Measurements from ENCODE around the gene ROPN1B. TPM values are rescaled to one million over a fixed set of nuclear protein-coding genes. Genes with fewer than 3 reads are reported as not detected.

Gene ROPN1B
- polyA plus RNA-seq, 3 donors, result not detected

DNA sequence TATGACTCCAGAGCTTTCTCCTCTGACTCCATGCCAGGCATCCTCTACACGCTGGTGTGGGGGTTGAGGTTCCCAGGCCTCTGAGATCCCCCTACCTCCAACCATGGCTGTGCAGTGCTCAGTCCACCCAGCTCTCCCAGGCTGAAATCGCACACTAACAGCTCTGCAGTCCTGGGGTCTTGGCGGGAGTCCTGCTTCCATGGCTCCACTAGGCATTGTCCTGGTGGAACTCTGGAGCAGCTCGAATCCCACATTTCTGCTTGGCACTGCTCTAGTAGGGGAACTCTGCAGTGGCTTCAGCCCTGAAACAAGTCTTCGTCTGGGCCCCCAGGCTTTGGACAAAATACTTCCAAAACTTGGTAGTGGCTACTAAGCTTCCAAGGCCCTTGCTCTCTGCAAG lies 50.7 kb downstream of the ROPN1B start:
- Mint-ChIP-seq H3K4me1 (no peaks in the 10 kb centered on the region), H3K36me3 (peaks cover 21 to 44% of the 10 kb centered on the region in 2 donors), H3K27ac (no peak overlapping the region), H3K4me3 (no peak overlapping the region), H3K27me3 (ENCODE audit: low read depth in 3 of 3) (peaks cover 0 to 1% (median 0%) of the 10 kb centered on the region in 3 donors), H3K9me3 (peaks cover 0 to 5% (median 0%) of the 10 kb centered on the region in 7 donors)
- Histone ChIP-seq H3K4me3 (replicated peaks in 1 of 3; ENCODE audit: low read depth in 2 of 3, low read length in 3 of 3) (no peak overlapping the region), H3K9me3 (replicated peaks in 1 of 2; ENCODE audit: control insufficient read depth in 1 of 2, insufficient read depth in 1 of 2, low read length in 2 of 2) (no peaks in the 10 kb centered on the region), H3K4me2 (replicated peaks; ENCODE audit: extremely low read depth, low read length, poor library complexity, severe bottlenecking) (no peak overlapping the region), H3K27me3 (ENCODE audit: control insufficient read depth in 2 of 2, insufficient read depth in 2 of 2, low read length in 2 of 2) (no peaks in the 10 kb centered on the region), H3K27ac (ENCODE audit: low read depth in 1 of 2, low read length in 2 of 2) (no peak overlapping the region), H3K36me3 (replicated peaks in 1 of 2; ENCODE audit: control insufficient read depth in 1 of 2, insufficient read depth in 2 of 2, low read length in 2 of 2) (peaks cover 0 to 2% of the 10 kb centered on the region in 2 donors), H4K20me1 (ENCODE audit: insufficient read depth, low read length) (no peaks in the 10 kb centered on the region), H3K79me2 (ENCODE audit: insufficient read depth, low read length) (no peaks in the 10 kb centered on the region), H3K4me1 (ENCODE audit: control insufficient read depth in 1 of 2, insufficient read depth in 2 of 2, low read length in 2 of 2) (no peaks in the 10 kb centered on the region), H3K9ac (ENCODE audit: insufficient read depth, low read length, poor library complexity, severe bottlenecking) (no peak overlapping the region), H2AFZ (ENCODE audit: insufficient read depth, low read depth, low read length, poor library complexity, severe bottlenecking) (no peak overlapping the region)
- intact Hi-C loops (cut with micrococcal nuclease), result no loop called here
- 98% methylated on average over 4 of the region's 5 CpGs for WGBS (ENCODE audit: insufficient coverage)
- DNase-seq, result no peak
- TF ChIP-seq CTCF (IDR thresholded peaks at IDR 0.05), result no peak

GRCh38 chr3:126021224-126021623 lies 52.2 kb downstream of the ROPN1B start:
- 100% methylated on average over 4 of the region's 5 CpGs for WGBS (ENCODE audit: insufficient coverage)
- intact Hi-C loops (cut with micrococcal nuclease), result no loop called here
- no peak overlapping the region for H3K4me3 Mint-ChIP-seq
- Histone ChIP-seq H3K9ac (ENCODE audit: insufficient read depth, low read length, poor library complexity, severe bottlenecking) (no peak overlapping the region), H3K36me3 (replicated peaks in 1 of 2; ENCODE audit: control insufficient read depth in 1 of 2, insufficient read depth in 2 of 2, low read length in 2 of 2) (peaks cover 2 to 10% of the 10 kb centered on the region in 2 donors), H3K4me1 (ENCODE audit: control insufficient read depth in 1 of 2, insufficient read depth in 2 of 2, low read length in 2 of 2) (no peaks in the 10 kb centered on the region), H3K4me2 (replicated peaks; ENCODE audit: extremely low read depth, low read length, poor library complexity, severe bottlenecking) (no peak overlapping the region), H3K79me2 (ENCODE audit: insufficient read depth, low read length) (no peaks in the 10 kb centered on the region), H3K27me3 (ENCODE audit: control insufficient read depth in 2 of 2, insufficient read depth in 2 of 2, low read length in 2 of 2) (no peaks in the 10 kb centered on the region), H2AFZ (ENCODE audit: insufficient read depth, low read depth, low read length, poor library complexity, severe bottlenecking) (no peak overlapping the region), H3K9me3 (replicated peaks in 1 of 2; ENCODE audit: control insufficient read depth in 1 of 2, insufficient read depth in 1 of 2, low read length in 2 of 2) (no peaks in the 10 kb centered on the region), H4K20me1 (ENCODE audit: insufficient read depth, low read length) (no peaks in the 10 kb centered on the region), H3K4me3 (replicated peaks in 1 of 3; ENCODE audit: low read depth in 2 of 3, low read length in 3 of 3) (no peak overlapping the region), H3K27ac (ENCODE audit: low read depth in 1 of 2, low read length in 2 of 2) (no peak overlapping the region)
- peaks cover 29 to 42% of the 10 kb centered on the region in 2 donors for H3K36me3 Mint-ChIP-seq
- H3K27me3 Mint-ChIP-seq (ENCODE audit: low read depth in 3 of 3), result peaks cover 0 to 1% (median 0%) of the 10 kb centered on the region in 3 donors
- no peak overlapping the region for H3K27ac Mint-ChIP-seq
- no peak for TF ChIP-seq CTCF (IDR thresholded peaks at IDR 0.05)
- no peak for DNase-seq
- no peaks in the 10 kb centered on the region for H3K4me1 Mint-ChIP-seq
- peaks cover 0 to 8% (median 0%) of the 10 kb centered on the region in 7 donors for H3K9me3 Mint-ChIP-seq
